ENCODE results near the gene NXPH4.

Gene NXPH4

GRCh38 chr12:57208631-57209282, 7.8 kb upstream of the NXPH4 start:
- no peak for DNase-seq (ENCODE audit: low read depth, low spot score)
- H3K27ac ChIP-seq, result no peak overlapping the region
- H3K36me3 ChIP-seq (ENCODE audit: insufficient read depth, low read length), result peaks cover 10% of the 10 kb centered on the region; the same call in 1 of the 2 replicates
- no peak overlapping the region for H3K9ac ChIP-seq (ENCODE audit: insufficient read length)
- H3K4me3 ChIP-seq, result no peak overlapping the region
- TF ChIP-seq EZH2 (IDR thresholded peaks at IDR 0.05), result no peak
- TF ChIP-seq FOXP2 (optimal IDR thresholded peaks at IDR 0.05; ENCODE audit: control extremely low read depth, extremely low read length, insufficient read depth), result no peak
- H3K9me3 ChIP-seq (ENCODE audit: low read depth, low read length), result no peaks in the 10 kb centered on the region

GRCh38 chr12:57209916-57210315, 6.7 kb upstream of the NXPH4 start:
- Histone ChIP-seq H3K36me3 (ENCODE audit: insufficient read depth, low read length) (peaks cover 6% of the 10 kb centered on the region; the same call in 1 of the 2 replicates), H3K27ac (no peak overlapping the region)
- TF ChIP-seq EZH2 (IDR thresholded peaks at IDR 0.05) (no peak), POLR2AphosphoS5 (IDR thresholded peaks at IDR 0.05; ENCODE audit: borderline replicate concordance, low read depth, low read length) (no peak), FOXP2 (optimal IDR thresholded peaks at IDR 0.05; ENCODE audit: control extremely low read depth, extremely low read length, insufficient read depth) (no peak)

GRCh38 chr12:57210461-57210860, 6.1 kb upstream of the NXPH4 start:
- no peak overlapping the region for H3K27ac ChIP-seq
- H3K9ac ChIP-seq (ENCODE audit: insufficient read length), result no peak overlapping the region
- TF ChIP-seq FOXP2 (optimal IDR thresholded peaks at IDR 0.05; ENCODE audit: control extremely low read depth, extremely low read length, insufficient read depth), result no peak
- no peak for TF ChIP-seq EZH2 (IDR thresholded peaks at IDR 0.05)
- TF ChIP-seq POLR2AphosphoS5 (IDR thresholded peaks at IDR 0.05; ENCODE audit: borderline replicate concordance, low read depth, low read length), result no peak
- peaks cover 6% of the 10 kb centered on the region; the same call in 1 of the 2 replicates for H3K36me3 ChIP-seq (ENCODE audit: insufficient read depth, low read length)
- no peak overlapping the region for H3K4me3 ChIP-seq
- H3K9me3 ChIP-seq (ENCODE audit: low read depth, low read length), result no peaks in the 10 kb centered on the region
- DNase-seq (ENCODE audit: low read depth, low spot score), result no peak

More at GRCh38 chr12:57209916-57210315, 6.7 kb upstream of the NXPH4 start:
- Histone ChIP-seq H3K9me3 (ENCODE audit: low read depth, low read length) (no peaks in the 10 kb centered on the region), H3K9ac (ENCODE audit: insufficient read length) (no peak overlapping the region), H3K4me3 (no peak overlapping the region)
- DNase-seq (ENCODE audit: low read depth, low spot score), result no peak

- Histone ChIP-seq H3K9ac (ENCODE audit: insufficient read length) (no peak overlapping the region), H3K36me3 (ENCODE audit: insufficient read depth, low read length) (peaks cover 6% of the 10 kb centered on the region; the same call in 1 of the 2 replicates), H3K4me3 (no peak overlapping the region), H3K27ac (no peak overlapping the region), H3K9me3 (ENCODE audit: low read depth, low read length) (no peaks in the 10 kb centered on the region)
- TF ChIP-seq POLR2AphosphoS5 (IDR thresholded peaks at IDR 0.05; ENCODE audit: borderline replicate concordance, low read depth, low read length) (no peak), FOXP2 (optimal IDR thresholded peaks at IDR 0.05; ENCODE audit: control extremely low read depth, extremely low read length, insufficient read depth) (no peak), EZH2 (IDR thresholded peaks at IDR 0.05) (no peak)
- no peak for DNase-seq (ENCODE audit: low read depth, low spot score)
These were observed 5.5 kb upstream of the NXPH4 start for GRCh38 chr12:57210926-57211692.

- H3K9me3 ChIP-seq (ENCODE audit: low read depth, low read length), result no peaks in the 10 kb centered on the region
- H3K36me3 ChIP-seq (ENCODE audit: insufficient read depth, low read length), result peaks cover 6% of the 10 kb centered on the region; the same call in 1 of the 2 replicates
- TF ChIP-seq EZH2 (IDR thresholded peaks at IDR 0.05), result no peak
- TF ChIP-seq POLR2AphosphoS5 (IDR thresholded peaks at IDR 0.05; ENCODE audit: borderline replicate concordance, low read depth, low read length), result no peak
- TF ChIP-seq FOXP2 (optimal IDR thresholded peaks at IDR 0.05; ENCODE audit: control extremely low read depth, extremely low read length, insufficient read depth), result no peak
These were observed 4.5 kb upstream of the NXPH4 start for GRCh38 chr12:57211791-57212700.

GRCh38 chr12:57212701-57213057, 3.9 kb upstream of the NXPH4 start:
- TF ChIP-seq FOXP2 (optimal IDR thresholded peaks at IDR 0.05; ENCODE audit: control extremely low read depth, extremely low read length, insufficient read depth), result no peak
- no peak for TF ChIP-seq EZH2 (IDR thresholded peaks at IDR 0.05)
- no peak for TF ChIP-seq POLR2AphosphoS5 (IDR thresholded peaks at IDR 0.05; ENCODE audit: borderline replicate concordance, low read depth, low read length)
- no peak for DNase-seq (ENCODE audit: low read depth, low spot score)
- H3K9me3 ChIP-seq (ENCODE audit: low read depth, low read length), result no peaks in the 10 kb centered on the region
- H3K27ac ChIP-seq, result 0 out of 2 replicates have a peak overlapping the region, but pooled peaks have one; percentile 42
- H3K36me3 ChIP-seq (ENCODE audit: insufficient read depth, low read length), result peaks cover 6% of the 10 kb centered on the region; the same call in 1 of the 2 replicates
- H3K9ac ChIP-seq (ENCODE audit: insufficient read length), result no peak overlapping the region
- no peak overlapping the region for H3K4me3 ChIP-seq

More at GRCh38 chr12:57211791-57212700, 4.5 kb upstream of the NXPH4 start:
- no peak overlapping the region for H3K4me3 ChIP-seq
- no peak overlapping the region for H3K9ac ChIP-seq (ENCODE audit: insufficient read length)
- DNase-seq (ENCODE audit: low read depth, low spot score), result no peak
- no peak overlapping the region for H3K27ac ChIP-seq

- no peaks in the 10 kb centered on the region for H3K9me3 ChIP-seq (ENCODE audit: low read depth, low read length)
- H3K36me3 ChIP-seq (ENCODE audit: insufficient read depth, low read length), result peaks cover 6% of the 10 kb centered on the region; the same call in 1 of the 2 replicates
- H3K4me3 ChIP-seq, result peak overlapping the region; percentile 33
- no peak overlapping the region for H3K9ac ChIP-seq (ENCODE audit: insufficient read length)
- DNase-seq (ENCODE audit: low read depth, low spot score), result no peak
- TF ChIP-seq POLR2AphosphoS5 (IDR thresholded peaks at IDR 0.05; ENCODE audit: borderline replicate concordance, low read depth, low read length), result no peak
- TF ChIP-seq FOXP2 (optimal IDR thresholded peaks at IDR 0.05; ENCODE audit: control extremely low read depth, extremely low read length, insufficient read depth), result no peak
- TF ChIP-seq EZH2 (IDR thresholded peaks at IDR 0.05), result no peak
- H3K27ac ChIP-seq, result 0 out of 2 replicates have a peak overlapping the region, but pooled peaks have one; percentile 42
These were observed 3.4 kb upstream of the NXPH4 start for GRCh38 chr12:57213058-57213715.

Data from SK-N-MC (cell line).